Measurements from ENCODE around the gene NTM. TPM values are rescaled to one million over a fixed set of nuclear protein-coding genes. Genes with fewer than 3 reads are reported as not detected.

The NTM gene
- total RNA-seq, 1 donor from 2014 or later: not detected

DNA sequence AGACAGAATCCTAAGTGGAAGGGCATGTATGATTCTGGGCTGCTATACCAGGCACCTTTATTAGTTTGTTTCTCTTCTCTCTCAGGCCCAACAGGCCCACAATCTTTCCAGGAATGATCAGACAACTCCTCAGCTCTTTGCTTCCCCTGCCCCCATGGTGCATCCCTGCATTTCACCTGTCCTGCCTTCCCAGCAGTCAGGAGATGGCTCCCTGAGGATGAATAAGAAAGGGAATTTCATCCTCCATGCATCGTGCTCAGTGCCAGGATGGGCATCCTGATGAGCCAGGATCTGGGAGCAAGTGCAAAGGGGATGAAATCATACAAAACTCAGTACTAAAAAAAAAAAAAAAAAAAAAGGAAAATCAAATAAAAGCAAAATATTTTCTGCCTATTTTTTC lies 18.6 kb upstream of the NTM start:
- H3K4me1 Mint-ChIP-seq (ENCODE audit: low read depth): no peaks in the 10 kb centered on the region
- peaks cover 5% of the 10 kb centered on the region for H3K9me3 Mint-ChIP-seq
- H3K36me3 Mint-ChIP-seq (ENCODE audit: low read depth): no peaks in the 10 kb centered on the region
- intact Hi-C loops (cut with micrococcal nuclease): no loop called here
- H3K27me3 Mint-ChIP-seq (ENCODE audit: insufficient read depth): no peaks in the 10 kb centered on the region
- no peak overlapping the region for H3K27ac Mint-ChIP-seq
- no peak overlapping the region for H3K4me3 Mint-ChIP-seq
- no peak for DNase-seq (ENCODE audit: low spot score)

DNA sequence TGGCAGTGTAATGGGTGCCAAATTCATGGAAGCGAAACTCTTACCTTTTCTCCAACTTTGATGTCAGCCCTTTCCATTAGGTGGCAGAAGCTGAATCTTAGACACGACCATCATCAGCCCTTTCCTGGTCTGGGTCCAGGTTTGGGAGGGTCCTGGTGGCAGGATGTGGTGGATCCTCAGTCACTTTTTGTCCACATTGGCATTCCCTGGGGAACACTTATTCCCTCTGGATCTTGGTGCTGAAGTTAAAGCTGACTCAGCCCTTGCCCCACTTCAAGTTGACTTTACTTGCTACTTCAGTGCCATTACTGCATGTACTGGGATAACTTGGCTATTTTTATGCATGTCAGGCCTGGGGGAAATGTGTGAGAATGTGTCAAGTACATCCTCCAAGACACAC lies 16.6 kb upstream of the NTM start:
- Mint-ChIP-seq H3K4me3 (no peak overlapping the region), H3K36me3 (ENCODE audit: low read depth) (no peaks in the 10 kb centered on the region), H3K27ac (no peak overlapping the region), H3K4me1 (ENCODE audit: low read depth) (no peaks in the 10 kb centered on the region), H3K9me3 (peaks cover 5% of the 10 kb centered on the region), H3K27me3 (ENCODE audit: insufficient read depth) (no peaks in the 10 kb centered on the region)
- DNase-seq (ENCODE audit: low spot score): no peak
- intact Hi-C loops (cut with micrococcal nuclease): no loop called here

DNA sequence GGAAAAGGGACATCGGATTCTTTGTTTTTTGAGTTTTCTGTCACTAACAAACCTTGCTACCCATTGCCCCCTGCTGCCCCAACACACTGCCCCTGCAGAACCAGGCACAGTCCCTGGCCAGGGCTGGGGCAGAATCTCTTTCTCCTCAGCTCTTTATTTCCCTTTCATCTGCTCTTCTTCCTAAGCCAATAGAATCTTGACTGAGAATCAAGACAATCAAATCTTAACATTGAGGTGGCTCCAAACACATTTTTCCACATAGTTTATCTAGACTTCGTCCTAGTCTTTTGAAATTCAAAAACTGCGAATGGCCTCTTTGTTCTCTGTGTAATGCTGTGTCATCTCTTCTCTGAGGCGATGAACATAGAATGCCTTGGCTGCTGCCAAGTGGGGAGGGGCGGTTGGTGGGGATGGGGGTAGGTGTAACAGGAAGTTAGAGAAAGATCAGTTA lies 16.1 kb upstream of the NTM start:
- intact Hi-C loops (cut with micrococcal nuclease): no loop called here
- Mint-ChIP-seq H3K9me3 (peaks cover 5% of the 10 kb centered on the region), H3K4me3 (no peak overlapping the region), H3K27ac (no peak overlapping the region), H3K27me3 (ENCODE audit: insufficient read depth) (no peaks in the 10 kb centered on the region), H3K4me1 (ENCODE audit: low read depth) (no peaks in the 10 kb centered on the region), H3K36me3 (ENCODE audit: low read depth) (no peaks in the 10 kb centered on the region)
- DNase-seq (ENCODE audit: low spot score): no peak

DNA sequence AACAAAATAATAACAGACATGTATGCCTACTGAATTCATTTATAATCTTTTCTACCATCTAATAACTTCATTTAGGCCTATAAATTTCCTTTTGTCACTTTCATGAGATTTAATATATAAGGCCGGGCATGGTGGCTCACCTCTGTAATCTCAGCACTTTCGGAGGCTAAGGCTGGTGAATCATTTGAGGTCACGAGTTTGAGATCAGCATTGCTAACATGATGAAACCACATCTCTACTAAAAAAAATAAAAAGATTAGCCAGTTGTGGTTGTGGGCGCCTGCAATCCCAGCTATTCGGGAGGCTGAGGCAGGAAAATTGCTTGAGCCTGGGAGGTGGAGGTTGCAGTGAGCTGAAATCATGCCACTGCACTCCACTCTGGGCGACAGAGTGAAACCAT lies 14.2 kb upstream of the NTM start:
- Mint-ChIP-seq H3K36me3 (ENCODE audit: low read depth) (no peaks in the 10 kb centered on the region), H3K27me3 (ENCODE audit: insufficient read depth) (no peaks in the 10 kb centered on the region), H3K27ac (no peak overlapping the region), H3K4me3 (no peak overlapping the region), H3K4me1 (ENCODE audit: low read depth) (no peaks in the 10 kb centered on the region), H3K9me3 (no peaks in the 10 kb centered on the region)
- DNase-seq (ENCODE audit: low spot score): no peak
- intact Hi-C loops (cut with micrococcal nuclease): no loop called here

DNA sequence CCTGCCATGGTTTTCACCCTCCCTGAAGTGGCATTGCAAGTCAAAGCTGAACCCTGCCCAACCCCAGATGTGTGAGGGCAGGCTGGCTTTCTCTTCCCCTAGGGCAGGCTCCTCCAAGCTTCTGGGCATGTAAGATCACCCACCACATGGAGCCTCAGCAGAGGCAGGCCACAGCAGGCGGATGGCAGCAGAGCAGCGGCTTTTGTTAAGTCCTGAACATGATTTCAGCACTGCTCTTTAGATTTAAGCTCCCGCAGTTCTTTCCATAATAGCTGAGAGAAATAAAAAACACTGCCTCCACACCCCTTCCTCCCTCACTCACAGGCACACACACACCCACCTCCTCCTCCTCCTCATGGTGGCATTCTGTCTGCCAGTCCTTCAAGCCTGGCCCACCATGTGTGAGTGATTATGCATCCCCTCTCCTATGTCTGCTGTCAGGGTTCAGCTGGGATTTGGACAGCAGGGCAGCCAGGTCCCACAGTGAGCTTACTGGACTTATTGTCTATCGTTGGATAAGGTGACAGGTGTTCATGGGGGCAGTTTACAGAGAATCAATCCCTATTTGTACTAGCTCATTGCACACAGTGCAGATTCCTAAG lies 5.0 kb upstream of the NTM start:
- H3K27me3 Mint-ChIP-seq (ENCODE audit: insufficient read depth): peaks cover 3% of the 10 kb centered on the region
- no peaks in the 10 kb centered on the region for H3K4me1 Mint-ChIP-seq (ENCODE audit: low read depth)
- no peak overlapping the region for H3K27ac Mint-ChIP-seq
- DNase-seq (ENCODE audit: low spot score): no peak
- no peak overlapping the region for H3K4me3 Mint-ChIP-seq
- no peaks in the 10 kb centered on the region for H3K36me3 Mint-ChIP-seq (ENCODE audit: low read depth)
- intact Hi-C loops (cut with micrococcal nuclease): no loop called here
- H3K9me3 Mint-ChIP-seq: no peaks in the 10 kb centered on the region

DNA sequence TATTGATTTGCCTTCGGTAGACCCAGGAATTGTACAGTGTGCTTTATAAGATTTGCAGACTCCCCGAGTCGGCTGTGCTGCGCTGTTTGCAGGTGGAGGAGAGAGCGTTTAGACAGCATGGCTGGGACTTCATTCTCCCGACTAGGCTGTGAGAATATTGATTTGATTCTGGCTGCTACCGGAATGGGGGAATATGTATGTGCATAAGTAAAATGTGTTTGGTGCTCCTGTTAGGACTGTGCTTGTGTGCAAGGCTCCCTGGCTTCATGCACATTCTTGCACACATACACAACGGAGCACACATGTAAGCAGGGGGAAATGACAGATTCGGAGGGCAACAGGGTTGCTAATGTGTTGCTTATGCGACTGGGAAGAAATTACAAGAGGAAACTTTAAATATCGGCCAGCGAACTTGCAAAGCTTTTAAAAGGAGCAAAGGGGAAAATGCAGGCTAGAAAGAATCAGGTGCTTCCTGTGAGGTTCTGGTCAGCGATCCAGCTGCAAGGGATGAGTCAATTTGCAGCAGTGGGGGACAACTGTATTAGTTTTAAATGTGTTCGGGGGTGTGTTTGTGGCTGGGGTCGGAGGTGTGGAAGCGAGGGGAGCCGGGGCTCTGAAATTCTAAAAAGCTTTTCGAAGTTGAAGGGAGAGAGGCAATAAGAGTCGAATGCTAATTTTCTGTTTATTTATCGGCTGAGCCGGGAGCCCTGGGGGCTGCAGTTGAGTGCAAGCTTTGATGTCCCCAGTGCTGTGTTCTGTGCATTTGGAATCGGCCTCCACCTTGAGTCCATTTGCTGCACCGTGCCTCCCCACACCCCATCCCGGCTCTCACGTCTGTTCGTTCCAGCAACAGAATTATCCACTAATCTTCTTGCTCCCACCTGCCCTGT lies 731 bp downstream of the NTM start:
- Mint-ChIP-seq H3K4me3 (no peak overlapping the region), H3K27me3 (ENCODE audit: insufficient read depth) (peaks cover 1% of the 10 kb centered on the region), H3K4me1 (ENCODE audit: low read depth) (no peaks in the 10 kb centered on the region), H3K36me3 (ENCODE audit: low read depth) (no peaks in the 10 kb centered on the region), H3K27ac (no peak overlapping the region), H3K9me3 (no peaks in the 10 kb centered on the region)
- intact Hi-C loops (cut with micrococcal nuclease): no loop called here
- DNase-seq (ENCODE audit: low spot score): no peak

DNA sequence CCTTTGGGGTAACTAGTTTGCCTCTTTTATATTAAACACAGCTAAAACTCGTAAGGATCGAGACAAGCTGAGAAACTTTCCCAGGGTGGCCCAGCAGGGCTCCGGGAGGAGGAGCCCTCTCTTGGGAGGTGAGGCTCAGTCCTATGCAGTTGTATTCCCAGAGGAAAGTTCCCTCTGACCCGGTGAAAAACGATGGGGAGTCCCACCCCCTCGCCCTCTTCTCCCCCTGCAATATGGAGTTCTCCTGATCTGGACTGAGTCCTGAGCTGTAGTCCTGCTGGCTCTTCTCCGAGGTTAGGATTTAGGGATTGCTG lies 1.3 kb downstream of the NTM start:
- no peak for DNase-seq (ENCODE audit: low spot score)
- no peak overlapping the region for H3K27ac Mint-ChIP-seq
- no peaks in the 10 kb centered on the region for H3K9me3 Mint-ChIP-seq
- no peaks in the 10 kb centered on the region for H3K36me3 Mint-ChIP-seq (ENCODE audit: low read depth)
- H3K4me1 Mint-ChIP-seq (ENCODE audit: low read depth): no peaks in the 10 kb centered on the region
- peaks cover 2% of the 10 kb centered on the region for H3K27me3 Mint-ChIP-seq (ENCODE audit: insufficient read depth)
- H3K4me3 Mint-ChIP-seq: no peak overlapping the region
- intact Hi-C loops (cut with micrococcal nuclease): no loop called here

DNA sequence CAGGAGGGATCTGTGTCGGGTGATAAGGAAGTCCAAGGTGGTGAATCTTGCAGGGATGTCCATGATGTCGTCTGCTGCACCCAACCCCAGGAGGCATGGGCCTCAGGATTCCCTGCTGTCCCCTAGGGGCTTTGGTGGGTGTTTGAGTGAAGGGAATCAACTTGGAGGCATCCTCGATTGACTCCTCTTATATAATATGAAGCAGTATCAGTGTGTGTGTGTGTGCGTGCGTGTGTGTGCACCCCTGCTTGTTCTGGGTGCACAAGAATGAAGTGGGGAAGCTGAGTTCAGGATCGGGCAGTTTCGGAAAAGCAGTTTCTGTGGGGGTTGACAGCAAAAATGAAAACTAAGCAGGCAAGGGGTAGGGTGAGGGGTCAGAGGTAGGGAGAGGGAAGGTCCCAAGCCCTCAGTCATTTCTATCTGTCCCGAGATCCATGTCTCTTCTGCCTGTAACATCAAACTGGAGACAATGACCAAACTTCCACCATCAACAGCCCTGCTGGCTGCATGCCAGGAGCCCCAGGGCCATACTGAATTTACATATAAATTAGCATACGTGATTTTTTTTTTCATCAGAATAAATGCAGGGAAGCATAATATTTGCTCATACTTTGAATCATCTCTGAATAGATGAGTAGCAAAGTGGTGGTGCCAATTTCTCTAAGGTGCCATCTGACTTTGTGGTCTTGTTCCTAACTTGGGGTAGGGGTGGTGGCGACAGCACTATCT lies 2.0 kb downstream of the NTM start:
- intact Hi-C loops (cut with micrococcal nuclease): no loop called here
- DNase-seq (ENCODE audit: low spot score): no peak
- Mint-ChIP-seq H3K36me3 (ENCODE audit: low read depth) (no peaks in the 10 kb centered on the region), H3K9me3 (no peaks in the 10 kb centered on the region), H3K4me1 (ENCODE audit: low read depth) (no peaks in the 10 kb centered on the region), H3K27ac (no peak overlapping the region), H3K27me3 (ENCODE audit: insufficient read depth) (peaks cover 2% of the 10 kb centered on the region), H3K4me3 (no peak overlapping the region)

DNA sequence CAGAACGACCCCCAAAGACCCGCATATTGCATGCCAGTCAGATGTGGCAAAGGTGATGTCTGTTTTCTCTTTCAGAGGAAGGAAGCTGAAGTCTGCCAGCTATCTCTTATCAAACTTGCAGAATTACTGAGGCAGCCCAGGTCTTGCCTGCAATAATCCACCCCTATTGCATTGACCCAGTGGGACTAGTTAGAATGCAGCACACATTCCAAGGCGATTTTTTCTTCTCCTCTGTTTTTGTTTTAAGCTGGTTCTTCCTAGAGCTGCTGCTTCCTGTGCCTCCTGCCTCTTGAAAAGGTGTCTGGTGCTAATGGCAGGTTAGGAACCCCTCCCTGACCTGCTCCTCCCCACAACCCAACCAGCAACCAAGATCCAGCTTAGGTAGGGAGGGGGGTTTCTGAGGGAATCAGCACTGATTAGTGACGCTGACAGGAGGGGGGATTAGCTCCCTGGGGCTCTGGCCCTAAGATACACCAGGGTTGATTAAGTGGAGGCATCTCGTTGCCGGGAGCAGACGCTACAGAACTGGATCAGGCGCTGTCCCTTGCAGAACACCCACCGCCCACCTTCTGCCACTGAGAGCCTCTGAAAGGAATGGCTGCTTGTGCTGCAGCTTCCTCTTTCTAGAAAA lies 2.8 kb downstream of the NTM start:
- DNase-seq (ENCODE audit: low spot score): no peak
- Mint-ChIP-seq H3K4me3 (no peak overlapping the region), H3K4me1 (ENCODE audit: low read depth) (no peaks in the 10 kb centered on the region), H3K27me3 (ENCODE audit: insufficient read depth) (peaks cover 2% of the 10 kb centered on the region), H3K9me3 (no peaks in the 10 kb centered on the region), H3K27ac (no peak overlapping the region), H3K36me3 (ENCODE audit: low read depth) (no peaks in the 10 kb centered on the region)
- intact Hi-C loops (cut with micrococcal nuclease): no loop called here

DNA sequence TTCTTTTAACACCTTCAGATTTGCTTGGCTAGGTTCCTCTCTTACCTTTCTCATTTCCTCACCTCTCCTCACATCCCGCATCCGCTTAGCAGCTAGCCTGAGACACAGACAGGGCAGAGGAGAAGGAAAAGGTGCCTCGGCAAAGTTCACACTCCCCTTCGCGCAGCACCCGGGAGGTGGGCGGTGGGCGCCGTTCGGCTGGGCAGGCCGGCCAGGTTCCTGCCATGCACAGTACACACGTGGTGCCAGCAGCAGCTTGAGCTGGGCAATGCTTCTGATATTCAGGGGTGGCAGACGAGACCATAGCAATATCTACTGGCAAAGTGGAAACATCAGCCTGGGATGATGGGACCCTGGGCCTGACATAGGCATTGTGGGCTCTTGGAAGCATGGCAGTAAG lies 3.3 kb downstream of the NTM start:
- Mint-ChIP-seq H3K4me1 (ENCODE audit: low read depth) (no peaks in the 10 kb centered on the region), H3K27ac (no peak overlapping the region), H3K36me3 (ENCODE audit: low read depth) (no peaks in the 10 kb centered on the region), H3K9me3 (no peaks in the 10 kb centered on the region), H3K4me3 (no peak overlapping the region), H3K27me3 (ENCODE audit: insufficient read depth) (peaks cover 2% of the 10 kb centered on the region)
- no peak for DNase-seq (ENCODE audit: low spot score)
- intact Hi-C loops (cut with micrococcal nuclease): no loop called here

DNA sequence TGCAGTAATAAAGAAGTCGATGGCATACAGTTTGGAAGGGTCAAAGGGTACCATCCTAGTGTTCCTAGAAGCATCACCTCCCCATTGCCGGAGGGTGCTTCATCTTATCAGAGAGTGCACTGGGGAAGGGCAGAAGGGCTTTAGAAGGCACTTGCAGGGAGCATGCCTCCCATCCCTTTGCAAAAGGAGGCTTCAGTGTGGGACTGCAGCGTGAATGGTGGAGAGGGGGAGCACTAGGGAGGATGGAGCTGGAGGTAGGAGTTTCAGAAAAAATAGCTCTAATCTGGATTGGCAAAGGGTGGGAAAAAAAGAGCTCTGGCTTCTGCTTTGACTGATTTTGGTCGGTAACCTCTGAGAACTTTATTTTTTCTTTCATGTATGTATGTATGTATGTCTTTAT lies 5.0 kb downstream of the NTM start:
- H3K4me1 Mint-ChIP-seq (ENCODE audit: low read depth): no peaks in the 10 kb centered on the region
- peaks cover 2% of the 10 kb centered on the region for H3K27me3 Mint-ChIP-seq (ENCODE audit: insufficient read depth)
- H3K4me3 Mint-ChIP-seq: no peak overlapping the region
- H3K27ac Mint-ChIP-seq: no peak overlapping the region
- intact Hi-C loops (cut with micrococcal nuclease): no loop called here
- H3K9me3 Mint-ChIP-seq: no peaks in the 10 kb centered on the region
- no peak for DNase-seq (ENCODE audit: low spot score)
- H3K36me3 Mint-ChIP-seq (ENCODE audit: low read depth): no peaks in the 10 kb centered on the region

DNA sequence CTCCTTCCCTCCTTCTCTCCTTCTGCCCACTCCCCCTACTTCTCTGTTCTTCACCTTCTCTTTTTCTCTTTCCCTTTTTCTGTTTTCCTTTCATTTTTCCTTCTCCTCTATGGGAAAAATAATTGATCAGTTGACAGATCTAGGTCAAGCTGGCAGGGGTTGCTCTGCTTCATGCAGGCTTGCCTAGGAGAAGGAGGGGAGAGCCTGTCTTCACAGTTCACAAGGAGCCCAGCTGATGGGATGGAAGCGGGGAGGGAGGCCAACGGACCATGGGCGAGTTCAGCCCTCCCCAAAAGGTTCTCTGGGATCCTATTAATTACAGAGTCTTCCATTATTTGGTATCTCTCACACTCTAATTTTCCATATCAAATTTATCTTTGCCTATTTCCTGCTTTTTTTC lies 5.5 kb downstream of the NTM start:
- Mint-ChIP-seq H3K27ac (no peak overlapping the region), H3K4me3 (no peak overlapping the region), H3K27me3 (ENCODE audit: insufficient read depth) (peaks cover 2% of the 10 kb centered on the region), H3K36me3 (ENCODE audit: low read depth) (no peaks in the 10 kb centered on the region), H3K4me1 (ENCODE audit: low read depth) (no peaks in the 10 kb centered on the region), H3K9me3 (no peaks in the 10 kb centered on the region)
- intact Hi-C loops (cut with micrococcal nuclease): no loop called here
- DNase-seq (ENCODE audit: low spot score): no peak

DNA sequence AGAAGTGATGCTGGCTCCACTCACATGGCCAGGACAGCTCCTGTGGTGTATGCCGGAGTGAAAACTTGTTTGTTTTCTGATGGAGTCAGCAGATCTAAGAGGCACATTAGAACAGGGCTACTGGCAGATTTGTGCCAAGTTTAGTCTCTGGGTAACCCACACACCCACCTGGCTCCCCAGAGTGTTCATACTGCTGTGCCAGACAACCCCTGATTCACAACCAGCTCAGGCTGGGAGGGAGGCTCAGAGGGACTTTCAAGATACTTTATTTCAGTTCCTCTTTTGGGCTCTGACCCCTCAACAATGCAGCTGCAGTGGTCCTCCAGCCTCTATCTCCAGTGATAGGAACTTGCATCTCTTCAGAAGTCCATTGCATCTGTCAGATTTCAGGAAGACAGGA lies 8.5 kb downstream of the NTM start:
- Mint-ChIP-seq H3K27ac (no peak overlapping the region), H3K4me3 (no peak overlapping the region), H3K4me1 (ENCODE audit: low read depth) (no peaks in the 10 kb centered on the region), H3K27me3 (ENCODE audit: insufficient read depth) (peaks cover 2% of the 10 kb centered on the region), H3K9me3 (no peaks in the 10 kb centered on the region), H3K36me3 (ENCODE audit: low read depth) (no peaks in the 10 kb centered on the region)
- intact Hi-C loops (cut with micrococcal nuclease): no loop called here
- DNase-seq (ENCODE audit: low spot score): no peak
